Body of pancreas (tissue), 4 donors: Measurements from ENCODE around the gene HOXB4.

Experiments
- POLR2A ChIP-seq, 3 donors: fragments of 450-650 bp; IDR thresholded peaks; one replicate each; pipeline ENCODE4 v1.6.1; 2016; ENCODE audit warnings: antibody characterized with exemption in 3 of 3, mild to moderate bottlenecking in 2 of 3
- TF ChIP-seq, protein P1 (sequence below), 7 experiments: fragments of 450-650 bp in 4 of 7; fragments of 200-600 bp in 3 of 7; sonication (generic) in 3 of 7; IDR thresholded peaks; one replicate each; pipeline ENCODE4 v1.5.1; 2016 to 2019; ENCODE audit warnings: antibody characterized with exemption in 7 of 7

DNA sequence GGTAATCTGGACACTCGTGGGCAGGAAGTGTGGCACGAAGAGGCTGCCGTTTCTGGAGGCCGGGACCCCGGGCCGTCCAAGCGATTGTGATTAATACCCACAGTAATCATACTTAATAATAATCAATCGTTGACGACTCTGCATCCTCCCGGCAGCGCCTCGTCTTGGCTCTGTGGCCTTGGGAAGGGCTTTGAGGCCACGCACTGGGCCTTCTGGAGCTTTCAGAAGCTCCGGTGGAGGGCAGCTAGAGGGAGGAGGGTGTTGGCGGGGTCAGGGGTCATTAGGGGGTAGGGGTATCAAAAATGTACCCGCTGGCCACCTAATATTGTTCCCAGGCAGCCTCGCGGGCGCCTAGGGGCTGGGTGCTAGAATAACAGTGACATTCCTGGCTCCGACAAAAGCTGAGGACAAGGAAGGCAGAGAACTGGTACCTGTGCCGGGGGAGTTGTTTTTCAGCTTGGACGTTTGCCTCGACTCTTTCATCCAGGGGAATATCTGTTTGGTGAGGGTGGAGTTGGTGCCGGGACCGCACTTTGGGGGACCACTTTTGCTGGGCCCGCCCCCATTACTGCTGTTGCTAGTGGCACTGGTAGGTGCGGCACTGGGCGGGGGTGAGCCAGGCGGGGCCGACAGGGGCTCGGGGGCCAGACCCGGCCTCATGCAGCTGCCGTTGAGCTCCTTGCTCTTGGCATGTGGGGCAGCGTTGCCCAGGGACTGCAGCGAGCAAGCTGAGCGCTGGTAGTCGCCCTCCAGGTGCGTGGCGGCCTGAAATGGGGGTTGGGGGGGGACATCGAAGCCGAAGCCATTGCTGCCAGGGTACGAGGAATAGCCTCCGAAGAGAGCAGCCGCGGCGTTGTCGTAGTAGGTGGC lies 26.3 kb downstream of the HOXB4 start:
- TF ChIP-seq POLR2A (IDR thresholded peaks at IDR 0.05) = no peak
- TF ChIP-seq, protein P1, sequence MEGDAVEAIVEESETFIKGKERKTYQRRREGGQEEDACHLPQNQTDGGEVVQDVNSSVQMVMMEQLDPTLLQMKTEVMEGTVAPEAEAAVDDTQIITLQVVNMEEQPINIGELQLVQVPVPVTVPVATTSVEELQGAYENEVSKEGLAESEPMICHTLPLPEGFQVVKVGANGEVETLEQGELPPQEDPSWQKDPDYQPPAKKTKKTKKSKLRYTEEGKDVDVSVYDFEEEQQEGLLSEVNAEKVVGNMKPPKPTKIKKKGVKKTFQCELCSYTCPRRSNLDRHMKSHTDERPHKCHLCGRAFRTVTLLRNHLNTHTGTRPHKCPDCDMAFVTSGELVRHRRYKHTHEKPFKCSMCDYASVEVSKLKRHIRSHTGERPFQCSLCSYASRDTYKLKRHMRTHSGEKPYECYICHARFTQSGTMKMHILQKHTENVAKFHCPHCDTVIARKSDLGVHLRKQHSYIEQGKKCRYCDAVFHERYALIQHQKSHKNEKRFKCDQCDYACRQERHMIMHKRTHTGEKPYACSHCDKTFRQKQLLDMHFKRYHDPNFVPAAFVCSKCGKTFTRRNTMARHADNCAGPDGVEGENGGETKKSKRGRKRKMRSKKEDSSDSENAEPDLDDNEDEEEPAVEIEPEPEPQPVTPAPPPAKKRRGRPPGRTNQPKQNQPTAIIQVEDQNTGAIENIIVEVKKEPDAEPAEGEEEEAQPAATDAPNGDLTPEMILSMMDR (IDR thresholded peaks at IDR 0.05) = no peak
